ENCODE measurements around the gene INPP5K.
A peak's percentile ranks its signal among the peaks of the same experiment; 100 is the strongest.
"Not testable (repeated sequence)": the region's sequence is repeated elsewhere in the genome, so short reads cannot be mapped to it uniquely, and the experiment has no call there.

Gene INPP5K

GRCh38 chr17:1460233-1460632 is 56.2 kb downstream of the INPP5K start:
- TF ChIP-seq, protein P1, sequence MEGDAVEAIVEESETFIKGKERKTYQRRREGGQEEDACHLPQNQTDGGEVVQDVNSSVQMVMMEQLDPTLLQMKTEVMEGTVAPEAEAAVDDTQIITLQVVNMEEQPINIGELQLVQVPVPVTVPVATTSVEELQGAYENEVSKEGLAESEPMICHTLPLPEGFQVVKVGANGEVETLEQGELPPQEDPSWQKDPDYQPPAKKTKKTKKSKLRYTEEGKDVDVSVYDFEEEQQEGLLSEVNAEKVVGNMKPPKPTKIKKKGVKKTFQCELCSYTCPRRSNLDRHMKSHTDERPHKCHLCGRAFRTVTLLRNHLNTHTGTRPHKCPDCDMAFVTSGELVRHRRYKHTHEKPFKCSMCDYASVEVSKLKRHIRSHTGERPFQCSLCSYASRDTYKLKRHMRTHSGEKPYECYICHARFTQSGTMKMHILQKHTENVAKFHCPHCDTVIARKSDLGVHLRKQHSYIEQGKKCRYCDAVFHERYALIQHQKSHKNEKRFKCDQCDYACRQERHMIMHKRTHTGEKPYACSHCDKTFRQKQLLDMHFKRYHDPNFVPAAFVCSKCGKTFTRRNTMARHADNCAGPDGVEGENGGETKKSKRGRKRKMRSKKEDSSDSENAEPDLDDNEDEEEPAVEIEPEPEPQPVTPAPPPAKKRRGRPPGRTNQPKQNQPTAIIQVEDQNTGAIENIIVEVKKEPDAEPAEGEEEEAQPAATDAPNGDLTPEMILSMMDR (IDR thresholded peaks at IDR 0.05; ENCODE audit: low read depth, low read length) = no peak
- H3K9me3 ChIP-seq = no peaks in the 10 kb centered on the region
- DNase-seq = no peak
- H3K4me1 ChIP-seq = no peaks in the 10 kb centered on the region
- no peaks in the 10 kb centered on the region for H3K27me3 ChIP-seq
- no peak overlapping the region for H3K4me3 ChIP-seq (ENCODE audit: low read depth, low read length)
- no peaks in the 10 kb centered on the region; the same call in 1 of the 2 replicates for H3K36me3 ChIP-seq

GRCh38 chr17:1455797-1456599 is 60.4 kb downstream of the INPP5K start, which contains the start of gene CRK:
CRK (minus strand) TSS chr17:1456232; CDS start chr17:1456117, 115 bp downstream.
- Histone ChIP-seq H3K4me3 (ENCODE audit: low read depth, low read length) (peak within 1 kb of the TSS; percentile 74), H3K4me1 (no peaks in the 10 kb centered on the region), H3K27me3 (no peaks in the 10 kb centered on the region), H3K36me3 (no peaks in the 10 kb centered on the region; the same call in 1 of the 2 replicates), H3K9me3 (no peaks in the 10 kb centered on the region)
- DNase-seq = peak; percentile 95
- TF ChIP-seq, protein P1 (IDR thresholded peaks at IDR 0.05; ENCODE audit: low read depth, low read length) = no peak

- Histone ChIP-seq H3K27me3 (no peaks in the 10 kb centered on the region), H3K4me3 (ENCODE audit: low read depth, low read length) (peak overlapping the region; percentile 74), H3K9me3 (no peaks in the 10 kb centered on the region), H3K36me3 (no peaks in the 10 kb centered on the region; the same call in 1 of the 2 replicates), H3K4me1 (no peaks in the 10 kb centered on the region)
- DNase-seq = peak; percentile 59
- TF ChIP-seq, protein P1 (IDR thresholded peaks at IDR 0.05; ENCODE audit: low read depth, low read length) = peak; percentile 53
Measured at GRCh38 chr17:1455291-1455796, 61.1 kb downstream of the INPP5K start.

DNA sequence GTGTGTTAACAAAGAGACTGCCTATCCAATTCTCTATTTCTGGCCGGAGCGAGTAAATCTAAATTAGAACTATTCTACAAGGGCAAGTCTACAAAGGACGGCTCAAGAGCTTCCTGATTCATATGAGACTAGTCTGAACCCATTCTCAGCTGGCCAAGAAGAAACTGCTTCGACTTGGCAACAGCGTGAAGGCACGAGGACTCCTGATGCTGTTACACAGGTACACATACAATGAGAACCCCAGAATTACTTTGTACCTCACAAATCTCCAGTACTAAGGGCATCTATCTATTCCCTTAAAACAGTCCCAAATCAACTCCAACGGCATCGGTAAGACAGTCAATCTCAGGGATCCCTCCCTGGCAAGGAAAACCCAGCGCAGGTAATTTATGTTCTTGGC is 61.9 kb downstream of the INPP5K start:
- Histone ChIP-seq H3K4me1 (no peaks in the 10 kb centered on the region), H3K36me3 (no peaks in the 10 kb centered on the region; the same call in 1 of the 2 replicates), H3K9me3 (no peaks in the 10 kb centered on the region), H3K27me3 (no peaks in the 10 kb centered on the region), H3K4me3 (ENCODE audit: low read depth, low read length) (peak overlapping the region; percentile 74)
- TF ChIP-seq, protein P1 (IDR thresholded peaks at IDR 0.05; ENCODE audit: low read depth, low read length) = no peak
- no peak for DNase-seq

DNA sequence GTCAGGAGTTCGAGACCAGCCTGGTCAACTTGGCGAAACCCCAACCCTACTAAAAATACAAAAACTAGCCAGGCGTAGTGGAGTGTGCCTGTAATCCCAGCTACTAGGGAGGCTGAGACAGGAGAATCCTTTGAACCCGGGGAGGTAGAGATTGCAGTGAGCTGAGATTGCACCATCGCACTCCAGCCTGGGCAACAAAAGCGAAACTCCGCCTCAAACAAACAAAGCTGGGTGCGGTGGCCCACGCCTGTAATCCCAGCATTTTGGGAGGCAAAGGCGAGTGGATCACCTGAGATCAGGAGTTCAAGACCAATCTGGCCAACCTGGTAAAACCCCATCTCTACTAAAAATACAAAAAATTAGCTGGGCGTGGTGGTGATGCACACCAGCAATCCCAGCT is 62.7 kb downstream of the INPP5K start:
- not testable (repeated sequence) for H3K4me3 ChIP-seq (ENCODE audit: low read depth, low read length); H3K9me3 ChIP-seq; H3K36me3 ChIP-seq; H3K4me1 ChIP-seq; DNase-seq; H3K27me3 ChIP-seq

GRCh38 chr17:1452836-1453235 is 63.6 kb downstream of the INPP5K start:
- DNase-seq = no peak
- Histone ChIP-seq H3K27me3 (no peaks in the 10 kb centered on the region), H3K36me3 (no peaks in the 10 kb centered on the region; the same call in 1 of the 2 replicates), H3K4me1 (no peaks in the 10 kb centered on the region), H3K4me3 (ENCODE audit: low read depth, low read length) (no peak overlapping the region), H3K9me3 (no peaks in the 10 kb centered on the region)
- TF ChIP-seq, protein P1 (IDR thresholded peaks at IDR 0.05; ENCODE audit: low read depth, low read length) = no peak

DNA sequence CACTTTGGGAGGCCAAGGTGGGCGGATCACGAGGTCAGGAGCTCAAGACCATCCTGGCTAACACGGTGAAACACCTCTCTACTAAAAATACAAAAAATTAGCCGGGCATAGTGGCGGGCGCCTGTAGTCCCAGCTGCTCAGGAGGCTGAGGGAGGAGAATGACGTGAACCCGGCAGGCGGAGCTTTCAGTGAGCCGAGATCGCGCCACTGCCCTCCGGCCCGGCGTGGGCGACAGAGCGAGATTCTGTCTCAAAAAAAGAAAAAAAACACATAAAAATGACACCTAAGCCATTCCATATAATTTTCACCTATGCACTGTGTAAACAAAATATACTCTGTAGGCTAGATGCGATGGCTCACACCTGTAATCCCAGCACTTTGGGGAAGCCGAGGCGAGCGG is 66.2 kb downstream of the INPP5K start:
- not testable (repeated sequence) for H3K27me3 ChIP-seq; DNase-seq; H3K36me3 ChIP-seq; H3K4me1 ChIP-seq; H3K4me3 ChIP-seq (ENCODE audit: low read depth, low read length); H3K9me3 ChIP-seq

Data from BE2C (cell line).